ENCODE data around the gene ASTL. TPM values are rescaled to one million over a fixed set of nuclear protein-coding genes. Genes with fewer than 3 reads are reported as not detected.

ASTL gene
- polyA plus RNA-seq, 1 experiment: not detected

GRCh38 chr2:96092573-96092877, 45.8 kb downstream of the ASTL start:
- ChIA-PET POLR2A (interaction anchor here (0.8 kb wide), 1 partner anchor 286 kb away, joined by 5 read pairs; no protein-coding TSS in a partner anchor), CTCF (interaction anchor here (1.3 kb wide), 1 partner anchor 25 kb away, joined by 4 read pairs; no protein-coding TSS in a partner anchor)

DNA sequence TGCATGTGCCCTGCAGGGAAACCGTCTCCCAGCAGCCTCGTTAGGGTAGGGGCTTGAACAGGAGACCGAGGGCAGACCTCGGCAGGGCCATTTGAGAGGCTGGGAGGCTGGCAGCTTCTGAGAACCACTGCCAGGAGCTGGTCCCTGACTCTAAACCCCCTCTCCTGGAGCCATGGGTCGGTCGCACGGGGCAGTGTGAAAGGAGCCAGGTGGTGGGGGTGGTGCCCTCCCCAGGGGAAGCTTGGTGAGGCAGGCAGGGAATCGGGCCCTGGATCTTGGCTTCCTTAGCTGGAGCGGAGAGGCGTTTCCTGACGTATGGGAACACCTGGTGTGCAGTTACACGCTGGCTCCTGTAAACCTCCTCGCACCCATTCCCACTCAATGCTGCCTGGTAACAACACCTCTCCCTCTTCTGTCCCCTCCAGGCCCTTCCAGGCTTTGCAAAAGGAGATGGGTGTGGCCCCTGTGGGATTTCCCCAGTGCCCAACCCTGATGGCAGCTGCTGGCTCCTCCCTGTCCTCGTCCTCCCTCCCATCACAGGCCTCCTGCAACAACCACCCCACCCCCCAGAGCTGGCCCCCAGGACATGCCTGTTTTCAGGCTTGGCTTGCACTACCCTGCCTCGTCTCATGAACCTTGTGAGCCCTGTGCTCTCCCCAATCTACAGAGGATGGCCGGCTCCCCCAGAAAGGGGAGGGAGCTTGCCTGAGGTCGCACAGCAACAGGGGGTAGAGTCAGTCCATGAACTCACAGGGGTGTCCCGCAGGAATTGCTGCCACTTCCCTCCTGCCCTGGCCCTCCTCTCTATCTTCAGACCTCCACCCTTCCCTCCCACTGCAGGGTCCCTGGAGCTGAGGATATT, 46.4 kb downstream of the ASTL start:
- no peak for TF ChIP-seq CTCF (IDR thresholded peaks at IDR 0.05; ENCODE audit: low read depth, low read length)
- DNase-seq (ENCODE audit: low read depth, low spot score): no peak
- no peak overlapping the region for H3K27ac ChIP-seq (ENCODE audit: low read depth, low read length)
- H3K9me3 ChIP-seq (ENCODE audit: control insufficient read depth, insufficient read depth, low read length): no peaks in the 10 kb centered on the region; the same call in 1 of the 2 replicates
- POLR2A ChIA-PET: interaction anchor here (0.8 kb wide), 1 partner anchor 286 kb away, joined by 5 read pairs; no protein-coding TSS in a partner anchor
- H3K4me3 ChIP-seq (ENCODE audit: low read depth, low read length): no peak overlapping the region
- peaks cover 51% of the 10 kb centered on the region for H3K27me3 ChIP-seq (ENCODE audit: control insufficient read depth, insufficient read depth, low read length)
- CTCF ChIA-PET: no interaction called here

More at GRCh38 chr2:96092573-96092877, 45.8 kb downstream of the ASTL start:
- Histone ChIP-seq H3K27ac (ENCODE audit: low read depth, low read length) (no peak overlapping the region), H3K9me3 (ENCODE audit: control insufficient read depth, insufficient read depth, low read length) (no peaks in the 10 kb centered on the region; the same call in 1 of the 2 replicates), H3K27me3 (ENCODE audit: control insufficient read depth, insufficient read depth, low read length) (peaks cover 51% of the 10 kb centered on the region), H3K4me3 (ENCODE audit: low read depth, low read length) (no peak overlapping the region)
- no peak for TF ChIP-seq CTCF (IDR thresholded peaks at IDR 0.05; ENCODE audit: low read depth, low read length)
- DNase-seq (ENCODE audit: low read depth, low spot score): no peak

GRCh38 chr2:96091141-96091710, 47.1 kb downstream of the ASTL start:
- H3K27ac ChIP-seq (ENCODE audit: low read depth, low read length): no peak overlapping the region
- H3K27me3 ChIP-seq (ENCODE audit: control insufficient read depth, insufficient read depth, low read length): peaks cover 51% of the 10 kb centered on the region
- POLR2A ChIA-PET: no interaction called here
- TF ChIP-seq CTCF (IDR thresholded peaks at IDR 0.05; ENCODE audit: low read depth, low read length): no peak
- CTCF ChIA-PET: no interaction called here
- H3K4me3 ChIP-seq (ENCODE audit: low read depth, low read length): no peak overlapping the region
- no peaks in the 10 kb centered on the region; the same call in 1 of the 2 replicates for H3K9me3 ChIP-seq (ENCODE audit: control insufficient read depth, insufficient read depth, low read length)
- DNase-seq (ENCODE audit: low read depth, low spot score): no peak

- POLR2A ChIA-PET: no interaction called here
Observed at GRCh38 chr2:96090196-96090926, 47.9 kb downstream of the ASTL start.

More at GRCh38 chr2:96090196-96090926, 47.9 kb downstream of the ASTL start:
- CTCF ChIA-PET: no interaction called here
- H3K27ac ChIP-seq (ENCODE audit: low read depth, low read length): no peak overlapping the region
- no peaks in the 10 kb centered on the region; the same call in 1 of the 2 replicates for H3K9me3 ChIP-seq (ENCODE audit: control insufficient read depth, insufficient read depth, low read length)
- peaks cover 55% of the 10 kb centered on the region for H3K27me3 ChIP-seq (ENCODE audit: control insufficient read depth, insufficient read depth, low read length)
- H3K4me3 ChIP-seq (ENCODE audit: low read depth, low read length): no peak overlapping the region
- no peak for TF ChIP-seq CTCF (IDR thresholded peaks at IDR 0.05; ENCODE audit: low read depth, low read length)
- DNase-seq (ENCODE audit: low read depth, low spot score): no peak
